T-helper 2 cell (primary cell): Measurements from ENCODE around the gene DNAJC11.
A peak's percentile ranks its signal among the peaks of the same experiment; 100 is the strongest.
"Not testable (repeated sequence)": the region's sequence is repeated elsewhere in the genome, so short reads cannot be mapped to it uniquely, and the experiment has no call there.

Source experiments
- DNase-seq, 5 experiments: peaks; one replicate each; pipeline versions ENCODE4 v3.0.0 to v3.0.0-alpha.2; 2012 to 2022
- total RNA-seq, 2 donors: gene quantifications; one replicate each; lab custom pipeline; 2026; lab: John Stamatoyannopoulos, UW

The DNAJC11 gene, protein sequence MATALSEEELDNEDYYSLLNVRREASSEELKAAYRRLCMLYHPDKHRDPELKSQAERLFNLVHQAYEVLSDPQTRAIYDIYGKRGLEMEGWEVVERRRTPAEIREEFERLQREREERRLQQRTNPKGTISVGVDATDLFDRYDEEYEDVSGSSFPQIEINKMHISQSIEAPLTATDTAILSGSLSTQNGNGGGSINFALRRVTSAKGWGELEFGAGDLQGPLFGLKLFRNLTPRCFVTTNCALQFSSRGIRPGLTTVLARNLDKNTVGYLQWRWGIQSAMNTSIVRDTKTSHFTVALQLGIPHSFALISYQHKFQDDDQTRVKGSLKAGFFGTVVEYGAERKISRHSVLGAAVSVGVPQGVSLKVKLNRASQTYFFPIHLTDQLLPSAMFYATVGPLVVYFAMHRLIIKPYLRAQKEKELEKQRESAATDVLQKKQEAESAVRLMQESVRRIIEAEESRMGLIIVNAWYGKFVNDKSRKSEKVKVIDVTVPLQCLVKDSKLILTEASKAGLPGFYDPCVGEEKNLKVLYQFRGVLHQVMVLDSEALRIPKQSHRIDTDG
- 27.4 to 53.9 reads per million in 2 donors for total RNA-seq

DNA sequence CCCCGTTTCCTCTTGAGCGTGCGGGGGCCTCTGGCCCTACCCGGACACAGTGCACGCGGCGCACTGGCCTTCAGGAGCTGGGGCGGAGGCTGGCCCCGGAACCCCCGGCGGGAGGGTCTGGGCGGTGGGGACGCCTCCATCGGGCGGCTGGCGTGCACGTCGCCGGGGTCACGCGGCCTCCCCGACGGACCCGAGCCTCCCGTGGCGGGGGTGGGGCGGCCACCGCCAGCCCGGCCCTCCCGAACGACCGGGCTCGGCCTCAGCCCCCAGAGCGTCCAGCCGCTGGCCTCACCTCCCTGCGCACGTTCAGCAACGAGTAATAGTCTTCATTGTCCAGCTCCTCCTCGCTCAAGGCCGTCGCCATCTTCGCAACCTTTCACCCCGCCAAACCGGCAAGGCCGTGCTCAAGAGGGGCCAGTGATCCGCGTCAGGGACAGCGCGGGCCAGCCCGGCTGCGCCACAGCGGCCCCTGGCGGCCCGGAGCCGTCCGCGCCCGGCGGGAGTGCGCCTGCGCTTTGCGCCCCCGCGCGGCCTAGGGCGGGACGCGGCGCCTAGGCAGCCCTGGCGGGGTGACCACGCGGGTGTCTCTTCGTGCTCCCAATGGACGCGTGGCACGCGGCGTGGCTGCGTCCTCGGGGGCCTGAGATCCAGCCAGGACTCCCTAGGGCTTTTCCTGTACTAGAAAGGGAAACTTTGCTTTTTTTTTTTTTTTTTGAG lies at the start of gene DNAJC11:
TSS of gene DNAJC11 (minus strand) at position 380 of the 717 bp plus-strand sequence. CDS start at position 364, 16 bp downstream.
- peak; percentile 79 to 93 (median 85) for DNase-seq

DNA sequence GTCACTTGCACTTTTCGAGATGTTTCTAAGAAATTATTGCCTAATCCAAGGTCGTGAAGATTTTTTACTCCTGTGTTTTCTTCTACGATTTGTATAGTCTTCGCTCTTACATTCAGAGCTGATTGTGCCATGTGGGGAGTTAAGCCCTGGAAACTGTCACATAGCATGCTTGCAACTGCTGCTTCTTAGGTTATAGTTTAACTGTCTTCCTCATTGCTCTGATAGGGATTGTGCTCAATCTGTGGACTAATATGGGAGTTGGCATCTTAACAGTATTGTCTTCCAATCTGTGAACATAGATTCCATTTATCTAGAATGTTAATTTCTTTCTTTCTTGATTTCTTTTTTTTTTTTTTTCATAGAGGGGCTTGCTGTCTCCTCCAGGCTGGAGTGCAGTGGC lies 48.9 kb upstream of the DNAJC11 start:
- no peak for DNase-seq

DNA sequence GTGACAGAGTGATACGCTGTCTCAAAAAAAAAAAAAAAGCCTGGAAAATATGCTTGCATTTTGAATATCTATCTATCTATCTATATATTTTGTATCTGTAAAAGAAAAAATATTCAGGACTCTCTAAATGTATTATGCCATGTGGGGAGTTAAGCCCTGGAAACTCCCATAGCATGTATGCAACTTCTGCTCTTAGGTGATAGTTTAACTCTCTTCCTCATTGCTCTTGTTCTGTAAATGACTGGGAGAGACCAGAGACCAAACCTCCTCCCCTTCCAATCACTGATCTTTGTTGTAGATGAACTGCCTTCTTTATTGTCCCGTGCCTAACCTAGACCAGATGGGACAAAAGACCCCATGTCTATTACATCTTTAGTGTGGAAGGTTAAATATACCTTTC lies 46.1 kb upstream of the DNAJC11 start:
- DNase-seq, result no peak

DNA sequence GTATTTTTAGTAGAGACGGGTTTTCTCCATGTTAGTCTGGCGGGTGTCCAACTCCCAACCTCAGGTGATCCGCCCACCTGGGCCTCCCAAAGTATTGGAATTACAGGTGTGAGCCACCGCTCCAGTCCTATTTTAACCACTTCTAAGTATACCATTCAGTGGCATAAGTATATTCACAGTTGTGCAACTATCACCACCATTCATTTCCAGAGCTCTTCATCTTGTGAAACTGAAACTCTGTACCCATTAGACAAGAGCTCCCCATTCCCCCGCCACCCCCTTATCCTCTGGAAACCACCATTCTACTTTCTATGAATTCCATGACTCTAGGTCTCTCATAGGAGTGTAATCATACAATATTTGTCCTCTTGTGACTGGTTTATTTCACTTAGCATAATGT lies 43.5 kb upstream of the DNAJC11 start:
- peak in 2 of 5 experiments; percentile 22 to 37 for DNase-seq

DNA sequence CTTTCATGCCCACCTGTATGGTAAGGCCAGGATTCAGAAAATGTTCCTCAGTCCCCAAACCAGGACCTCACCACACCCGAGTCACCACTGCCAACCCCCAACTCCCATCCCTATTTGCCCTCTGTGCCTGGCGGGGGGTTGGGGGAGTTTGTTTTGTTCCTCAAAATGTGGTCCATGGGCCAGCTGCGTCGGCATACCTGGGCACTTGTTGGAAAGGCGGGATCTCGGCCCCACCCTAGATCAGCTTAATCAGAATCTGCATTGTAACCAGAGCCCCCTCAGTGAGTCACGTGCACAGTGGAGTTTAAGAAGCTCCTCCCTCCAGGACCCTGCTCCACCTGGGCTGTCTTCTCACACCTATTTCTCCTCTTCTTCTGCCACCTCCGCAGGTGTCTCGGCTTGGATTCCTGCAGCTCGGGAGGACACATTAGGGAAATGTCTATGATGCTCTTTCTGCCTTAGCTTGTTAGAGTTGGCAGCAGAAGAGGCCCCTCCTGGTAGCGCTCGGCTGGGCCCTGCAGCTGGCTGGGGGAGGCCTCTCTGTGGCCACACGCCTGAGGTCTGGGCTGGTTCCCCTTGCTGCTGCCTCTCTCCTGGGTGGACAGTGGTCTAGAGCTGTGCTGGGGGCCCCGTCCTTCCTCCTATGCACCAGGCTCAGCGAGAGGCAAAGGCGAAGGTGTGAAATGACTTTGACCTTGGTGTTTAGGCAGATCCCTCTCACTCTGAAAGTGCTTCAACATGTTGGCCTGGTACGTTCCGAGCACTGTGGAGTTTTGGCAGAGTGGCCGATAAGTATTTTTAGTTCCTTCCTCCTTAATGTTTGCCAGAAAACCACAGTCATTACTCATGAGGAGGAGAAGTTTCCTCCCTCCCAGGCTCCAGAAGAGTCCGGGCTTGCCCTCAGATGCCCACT lies 41.8 kb upstream of the DNAJC11 start:
- peak in 1 of 5 experiments; percentile 26 for DNase-seq

DNA sequence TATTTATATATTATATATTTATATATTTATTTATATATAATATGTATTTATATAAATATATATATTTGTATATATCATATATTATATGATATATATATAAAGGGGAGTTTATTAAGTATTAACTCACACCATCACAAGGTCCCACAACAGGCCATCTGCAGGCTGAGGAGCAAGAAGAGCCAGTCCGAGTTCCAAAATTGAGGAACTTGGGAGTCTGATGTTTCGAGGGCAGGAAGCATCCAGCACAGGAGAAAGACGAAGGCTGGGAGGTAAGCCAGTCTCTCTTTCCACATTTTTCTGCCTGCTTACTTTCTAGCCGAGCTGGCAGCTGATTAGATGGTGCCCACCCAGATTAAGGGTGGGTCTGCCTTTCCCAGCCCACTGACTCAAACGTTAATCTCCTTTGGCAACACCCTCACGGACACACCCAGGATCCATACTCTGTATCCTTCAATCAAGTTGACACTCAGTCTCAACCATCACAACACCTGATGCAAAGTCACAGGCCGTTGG lies 41.1 kb upstream of the DNAJC11 start:
- peak in 1 of 5 experiments; percentile 56 for DNase-seq

DNA sequence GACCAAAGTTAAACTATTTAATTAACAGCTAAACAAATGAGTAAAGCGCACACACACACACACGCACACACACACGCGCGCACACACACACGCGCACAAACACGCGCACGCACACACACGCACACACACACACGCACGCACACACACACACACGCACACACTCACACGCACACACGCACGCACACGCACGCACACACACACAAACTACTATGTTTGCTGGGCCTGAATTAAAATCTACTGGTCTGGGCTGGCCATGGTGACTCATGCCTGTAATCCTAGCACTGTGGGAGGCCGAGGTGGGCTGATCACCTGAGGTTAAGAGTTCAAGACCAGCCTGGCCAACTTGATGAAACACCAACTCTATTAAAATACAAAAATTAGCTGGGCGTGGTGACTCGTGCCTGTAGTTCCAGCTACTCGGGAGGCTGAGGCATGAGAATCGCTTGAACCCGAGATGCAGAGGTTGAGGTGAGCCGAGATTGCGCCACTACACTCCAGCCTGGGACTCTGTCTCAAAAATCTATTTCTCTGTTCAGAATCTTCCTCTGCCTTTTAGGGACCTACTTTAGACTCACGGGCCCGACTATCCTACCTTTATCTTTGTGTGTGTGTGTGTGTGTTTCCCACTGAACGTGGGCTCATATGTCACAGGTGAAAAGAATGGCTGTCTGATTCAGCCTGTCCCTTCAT lies 37.5 kb upstream of the DNAJC11 start:
- DNase-seq, result no peak

DNA sequence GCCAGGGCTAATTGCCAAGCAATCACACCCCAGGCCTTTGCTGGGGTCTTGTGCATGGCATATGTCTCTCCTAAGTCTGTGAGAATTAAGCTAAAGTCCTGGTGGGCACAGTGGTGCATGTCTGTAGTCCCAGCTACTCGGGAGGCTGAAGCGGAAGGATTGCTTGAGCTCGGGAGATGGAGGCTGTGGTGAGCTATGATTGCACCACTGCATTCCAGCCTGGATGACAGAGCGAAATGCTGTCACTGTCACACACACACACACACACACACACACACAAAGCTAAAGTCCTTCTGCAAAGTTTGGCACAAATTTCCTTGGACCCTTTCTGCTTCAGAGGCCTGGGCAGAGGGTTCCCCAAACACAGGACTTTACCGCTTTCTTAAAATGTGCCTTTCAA lies 31.3 kb upstream of the DNAJC11 start:
- no peak for DNase-seq

DNA sequence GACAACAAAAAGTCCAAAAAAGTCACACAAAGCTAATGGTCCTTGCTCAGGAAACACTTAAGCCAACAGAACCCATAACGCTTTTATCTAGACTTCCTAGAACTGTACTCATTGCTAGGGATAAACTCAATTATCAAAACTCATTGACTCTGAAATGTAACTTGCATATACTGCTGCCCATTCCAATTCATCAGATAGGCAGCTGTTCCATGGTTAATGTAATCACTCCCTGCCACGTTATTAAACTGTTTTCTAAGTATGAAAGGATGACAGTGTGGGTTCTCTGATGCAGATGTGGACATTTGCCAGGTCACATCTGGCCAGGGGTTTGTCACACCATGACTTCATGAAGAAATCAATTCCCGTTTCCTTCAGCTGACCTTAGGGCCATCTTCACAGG lies 30.3 kb upstream of the DNAJC11 start:
- no peak for DNase-seq

DNA sequence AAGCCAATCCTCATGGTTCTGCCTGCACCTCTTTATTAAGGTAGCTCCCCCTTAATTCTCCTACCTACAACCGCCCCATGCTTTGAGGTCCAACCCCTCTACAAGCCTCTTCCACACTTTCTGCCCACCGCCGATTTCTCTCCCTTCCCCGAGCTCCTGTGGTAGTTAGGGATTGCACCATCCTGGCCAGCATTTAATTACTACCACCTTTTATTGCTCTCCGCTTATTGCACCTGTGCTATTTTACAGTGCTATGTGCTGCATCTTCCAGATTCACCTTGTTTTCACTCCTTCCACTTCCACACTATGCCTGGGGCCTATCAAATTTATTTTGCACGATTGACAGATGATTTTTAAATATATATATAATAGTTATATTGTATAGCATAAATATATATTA lies 29.3 kb upstream of the DNAJC11 start:
- no peak for DNase-seq

DNA sequence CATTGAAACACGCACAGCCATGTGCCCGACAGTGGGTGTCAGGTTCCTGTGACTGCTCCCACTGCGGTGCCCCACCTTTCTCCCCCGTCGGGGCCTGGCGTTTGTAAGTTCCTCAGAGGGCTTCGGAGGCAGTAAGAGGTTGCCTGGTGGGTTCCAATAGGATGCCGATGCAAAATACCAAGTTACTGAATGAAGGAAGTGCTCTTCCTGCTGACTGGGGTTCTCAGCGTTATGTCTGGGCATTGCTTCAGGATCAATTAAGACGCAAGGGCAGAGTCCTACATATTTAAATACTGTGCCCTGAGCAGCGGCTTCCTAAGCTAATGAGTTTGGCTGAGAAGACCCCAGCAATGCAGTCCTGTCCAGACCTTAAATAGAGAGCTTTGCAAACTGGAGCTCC lies 28.9 kb upstream of the DNAJC11 start:
- no peak for DNase-seq

DNA sequence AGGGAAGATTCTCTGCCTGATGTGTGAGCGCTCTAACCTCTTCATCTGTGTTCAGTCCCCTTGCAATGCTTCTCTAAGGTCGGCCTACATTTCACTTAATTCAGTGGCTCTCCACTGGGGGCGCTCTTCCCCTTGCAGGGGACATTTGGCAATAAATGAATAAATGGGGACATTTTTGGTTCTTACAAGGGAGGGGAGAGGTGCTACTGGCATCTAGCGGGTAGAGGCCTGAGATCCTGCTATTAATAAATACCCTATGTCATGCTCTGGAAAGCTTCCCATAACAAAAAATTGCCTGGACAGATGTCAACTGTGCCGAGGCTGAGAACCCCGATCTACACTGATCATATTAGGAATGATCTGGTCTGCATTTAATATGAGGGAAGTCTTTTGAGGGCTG lies 25.9 kb upstream of the DNAJC11 start:
- DNase-seq, result peak in 4 of 5 experiments; percentile 11 to 49 (median 38)

DNA sequence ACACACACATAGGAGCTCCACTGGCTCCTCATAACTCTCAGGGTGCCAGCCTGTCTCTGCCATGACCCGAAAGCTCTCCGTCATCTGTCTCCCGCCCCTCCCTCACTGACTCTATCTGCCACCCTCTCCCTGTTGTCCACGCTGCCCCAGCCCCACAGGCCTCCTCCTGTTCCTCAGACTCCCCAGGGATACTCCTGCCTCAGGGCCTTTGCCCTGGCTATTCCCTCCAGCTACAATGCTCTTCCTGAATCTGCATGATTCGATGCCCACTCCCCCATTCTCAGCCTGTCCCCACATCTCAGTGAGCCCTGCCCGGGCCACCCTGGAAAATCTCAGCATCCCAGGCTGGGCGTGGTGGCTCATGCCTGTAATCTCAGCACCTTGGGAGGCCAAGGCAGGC lies 24.6 kb upstream of the DNAJC11 start:
- DNase-seq, result no peak

DNA sequence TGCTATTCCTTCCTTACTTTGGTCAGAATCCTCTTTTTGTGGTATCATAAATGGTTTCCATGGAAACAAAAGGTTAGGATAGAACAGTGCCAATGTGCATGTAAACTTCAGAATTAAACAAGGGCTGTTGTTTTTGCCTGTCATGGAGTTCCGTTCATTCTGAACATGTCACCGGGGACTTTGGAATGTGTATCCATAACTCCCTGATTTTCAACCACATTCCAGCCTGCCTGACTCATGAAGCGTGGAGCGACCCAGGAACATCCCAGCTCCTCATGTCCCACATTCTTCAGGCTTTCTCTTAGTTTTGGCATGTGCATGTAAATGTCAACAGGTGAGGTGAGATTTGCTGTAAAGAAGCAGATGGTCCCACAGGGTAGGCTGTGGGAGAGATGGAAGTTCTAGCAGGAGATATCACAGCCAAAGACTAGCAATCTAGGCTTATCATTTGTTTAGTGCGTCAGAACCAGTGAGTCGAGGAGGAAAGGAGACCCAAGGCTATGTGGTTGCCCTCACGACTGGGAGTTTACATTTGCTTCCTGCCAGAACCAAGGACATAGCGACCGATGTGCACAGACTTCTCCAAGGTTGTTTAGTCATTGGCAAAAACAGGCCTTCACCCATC lies 23.0 kb upstream of the DNAJC11 start:
- no peak for DNase-seq

DNA sequence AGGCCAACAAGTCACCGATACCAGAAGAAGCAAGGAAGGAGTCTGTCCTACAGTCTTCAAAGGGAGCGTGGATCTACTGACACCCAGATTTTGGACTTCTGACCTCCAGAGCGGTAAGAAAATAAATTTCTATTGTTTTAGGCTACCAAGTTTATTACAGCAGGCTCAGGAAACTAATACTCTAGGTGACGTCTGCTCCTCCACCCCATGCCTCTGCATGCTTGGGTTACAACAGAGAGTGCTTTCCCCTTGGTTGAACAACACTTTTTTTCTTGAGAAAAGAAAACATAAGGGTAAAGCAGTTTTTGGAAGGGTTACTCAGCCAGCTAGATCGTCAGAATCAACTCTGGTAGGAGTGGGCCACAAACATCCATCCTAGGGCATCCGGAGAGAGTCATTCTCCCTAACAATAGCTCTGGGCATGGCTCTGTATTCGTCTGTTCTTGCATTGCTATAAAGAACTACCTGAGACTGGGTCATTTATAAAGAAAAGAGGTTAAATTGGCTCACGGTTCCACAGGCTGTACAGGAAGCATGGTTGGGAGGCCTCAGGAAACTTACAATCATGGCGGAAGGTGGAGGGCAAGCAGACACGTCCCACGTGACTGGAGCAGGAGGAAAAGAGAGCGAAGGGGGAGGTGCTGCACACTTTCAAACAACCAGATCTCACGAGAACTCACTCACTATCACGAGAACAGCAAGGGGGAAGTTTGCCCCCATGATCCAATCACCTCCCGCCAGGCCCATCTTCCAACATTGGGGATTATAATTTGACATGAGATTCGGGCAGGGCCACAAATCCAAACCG lies 22.2 kb upstream of the DNAJC11 start:
- no peak for DNase-seq

DNA sequence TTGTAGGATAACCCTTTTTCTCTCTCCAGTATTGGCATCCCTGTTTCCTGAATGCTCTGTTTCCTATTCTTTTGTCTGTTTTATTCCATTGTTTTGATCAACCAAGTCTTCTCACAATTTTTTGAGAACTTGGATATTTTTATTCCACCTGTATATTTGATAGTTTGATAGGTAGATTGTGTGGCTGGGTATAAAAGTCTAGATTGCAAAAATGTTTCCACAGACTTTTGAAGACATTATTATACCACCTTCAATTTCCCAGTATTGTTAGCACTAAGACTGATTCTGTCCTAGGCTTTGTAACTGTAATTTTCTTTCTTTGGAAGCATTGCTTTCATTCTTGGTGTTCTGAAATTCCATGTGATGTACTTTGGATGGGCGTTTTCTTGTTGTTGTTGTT lies 9.6 kb upstream of the DNAJC11 start:
- no peak for DNase-seq

DNA sequence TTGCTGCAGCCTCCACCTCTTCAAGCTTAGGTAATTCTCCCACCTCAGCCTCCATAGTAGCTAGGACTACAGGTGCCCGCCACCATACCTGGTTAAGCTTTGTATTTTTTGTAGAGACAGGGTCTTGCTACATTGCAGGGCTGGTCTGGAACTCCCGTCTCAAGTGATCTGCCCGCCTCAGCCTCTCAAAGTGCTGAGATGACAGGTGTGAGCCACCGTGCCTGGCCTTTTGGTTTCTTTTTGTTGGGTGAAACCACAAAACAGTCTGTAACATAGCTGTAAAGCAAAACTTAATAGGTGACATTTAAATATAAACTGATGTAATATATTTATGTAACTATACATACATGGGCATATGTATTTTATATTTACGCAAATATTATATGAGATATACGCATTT lies 3.1 kb upstream of the DNAJC11 start:
- DNase-seq, result no peak

DNA sequence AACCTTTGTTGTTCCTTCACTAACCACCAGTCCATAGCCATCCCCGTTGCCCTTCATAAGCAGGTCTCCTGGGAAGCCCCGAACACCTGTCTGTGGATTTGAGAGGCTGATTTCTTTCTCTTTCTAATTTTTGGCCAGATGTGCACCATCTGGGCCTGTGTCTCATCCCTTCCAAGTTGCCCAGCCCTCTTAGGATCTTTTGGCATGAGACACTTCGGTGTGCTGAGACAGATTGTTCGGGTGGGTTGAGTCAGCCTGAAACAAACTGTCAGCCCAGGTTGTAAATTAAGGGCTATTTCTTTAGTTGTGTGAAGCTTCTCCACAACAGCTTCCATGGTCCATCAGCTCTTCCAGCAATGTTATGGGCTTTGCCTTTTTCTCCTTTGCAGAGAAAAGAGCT lies 1.4 kb upstream of the DNAJC11 start:
- DNase-seq, result no peak

DNA sequence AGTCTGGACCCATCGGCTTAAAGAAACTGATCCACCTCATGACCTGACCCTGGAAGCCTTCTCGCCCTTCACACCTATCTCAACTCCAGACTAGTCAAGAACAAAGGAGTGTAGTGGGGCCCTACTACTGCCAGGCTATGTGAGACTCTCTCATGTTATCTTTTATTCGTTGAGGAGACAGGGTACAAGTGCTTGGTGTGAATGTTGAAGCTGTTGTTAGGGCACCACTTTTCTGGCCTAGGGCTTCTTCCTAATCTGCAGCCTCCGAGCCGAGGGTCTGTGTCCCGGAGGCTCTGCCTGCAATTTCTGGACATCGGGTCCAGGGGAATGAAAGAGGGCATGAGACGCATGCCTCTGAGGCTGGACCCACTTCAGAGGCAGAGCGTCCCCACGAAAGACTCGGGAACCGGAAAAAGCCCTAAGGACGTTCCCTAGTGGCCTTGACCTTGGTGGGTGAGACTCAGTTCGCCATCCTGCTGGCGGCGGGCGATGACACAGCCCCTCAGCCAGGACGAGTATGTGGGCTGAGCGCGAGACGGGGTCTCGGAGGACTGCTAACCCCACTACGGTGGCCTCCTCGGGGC lies 671 bp downstream of the DNAJC11 start:
- no peak for DNase-seq

DNA sequence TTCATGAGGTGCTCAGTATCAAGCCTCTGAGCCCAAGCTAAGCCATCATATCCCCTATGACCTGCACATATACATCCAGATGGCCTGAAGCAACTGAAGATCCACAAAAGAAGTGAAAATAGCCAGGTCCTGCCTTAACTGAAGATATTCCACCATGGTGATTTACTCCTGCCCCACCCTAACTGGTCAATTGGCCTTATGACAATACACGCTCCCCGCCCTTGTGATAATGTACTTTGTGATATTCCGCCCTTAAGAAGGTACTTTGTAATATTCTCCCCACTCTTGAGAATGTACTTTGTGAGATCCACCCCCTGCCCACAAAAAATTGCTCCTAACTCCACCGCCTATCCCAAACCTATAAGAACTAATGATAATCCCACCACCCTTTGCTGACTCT lies 1.7 kb downstream of the DNAJC11 start:
- DNase-seq, result not testable (repeated sequence)
